ENCODE measurements around the gene PHACTR2.

PHACTR2 gene

DNA sequence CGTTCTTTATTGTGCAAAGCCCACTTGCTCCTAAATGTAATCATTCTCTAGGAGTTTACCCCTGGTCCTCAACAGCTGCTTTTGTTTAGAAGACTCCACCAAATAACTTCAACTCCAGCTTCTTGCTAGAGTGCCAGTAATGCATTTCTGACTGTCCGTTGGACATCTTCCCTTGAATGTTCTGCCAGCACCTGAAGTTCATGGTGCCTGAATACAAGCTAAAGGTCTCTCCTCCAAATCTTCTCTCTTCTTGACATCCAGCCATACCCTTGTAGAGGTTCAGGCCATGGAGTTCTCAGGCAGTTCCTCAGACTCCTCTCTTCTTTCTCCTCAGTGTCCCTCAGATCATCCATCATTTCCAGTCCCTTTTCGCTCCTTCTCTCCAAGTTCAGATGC, 21.7 kb downstream of the PHACTR2 start:
- WGBS (ENCODE audit: extremely low coverage, insufficient coverage, low lambda C conversion rate): no CpG with 5 or more reads among the region's 3 CpGs
- Histone ChIP-seq H3K4me3 (ENCODE audit: low read length) (no peak overlapping the region), H3K4me1 (ENCODE audit: control insufficient read depth, low read depth, low read length) (peaks cover 2% of the 10 kb centered on the region), H3K18ac (ENCODE audit: low read length) (no peak overlapping the region), H2BK120ac (ENCODE audit: low read depth, low read length) (no peak overlapping the region), H3K79me2 (ENCODE audit: control insufficient read depth, insufficient read depth, low read length) (peaks cover 24% of the 10 kb centered on the region), H3K4ac (ENCODE audit: low read depth, low read length) (no peak overlapping the region), H3K27ac (ENCODE audit: low read depth, low read length) (no peak overlapping the region), H3K9ac (ENCODE audit: low read length) (no peak overlapping the region), H3K23ac (ENCODE audit: low read length) (no peak overlapping the region), H2BK5ac (ENCODE audit: low read length) (no peak overlapping the region), H4K8ac (ENCODE audit: low read depth, low read length) (no peak overlapping the region), H3K36me3 (ENCODE audit: control insufficient read depth, insufficient read depth, low read length) (no peaks in the 10 kb centered on the region), H3K4me2 (ENCODE audit: low read length) (no peak overlapping the region), H3K56ac (ENCODE audit: low read length) (no peak overlapping the region), H3K79me1 (ENCODE audit: low read length) (peaks cover 18% of the 10 kb centered on the region), H3K27me3 (ENCODE audit: insufficient read depth, low read length, poor library complexity) (no peaks in the 10 kb centered on the region), H2BK15ac (replicated peaks; ENCODE audit: low read depth) (no peak overlapping the region), H4K5ac (ENCODE audit: low read length) (no peak overlapping the region), H2AK5ac (ENCODE audit: low read length) (no peak overlapping the region)
- DNase-seq: no peak

DNA sequence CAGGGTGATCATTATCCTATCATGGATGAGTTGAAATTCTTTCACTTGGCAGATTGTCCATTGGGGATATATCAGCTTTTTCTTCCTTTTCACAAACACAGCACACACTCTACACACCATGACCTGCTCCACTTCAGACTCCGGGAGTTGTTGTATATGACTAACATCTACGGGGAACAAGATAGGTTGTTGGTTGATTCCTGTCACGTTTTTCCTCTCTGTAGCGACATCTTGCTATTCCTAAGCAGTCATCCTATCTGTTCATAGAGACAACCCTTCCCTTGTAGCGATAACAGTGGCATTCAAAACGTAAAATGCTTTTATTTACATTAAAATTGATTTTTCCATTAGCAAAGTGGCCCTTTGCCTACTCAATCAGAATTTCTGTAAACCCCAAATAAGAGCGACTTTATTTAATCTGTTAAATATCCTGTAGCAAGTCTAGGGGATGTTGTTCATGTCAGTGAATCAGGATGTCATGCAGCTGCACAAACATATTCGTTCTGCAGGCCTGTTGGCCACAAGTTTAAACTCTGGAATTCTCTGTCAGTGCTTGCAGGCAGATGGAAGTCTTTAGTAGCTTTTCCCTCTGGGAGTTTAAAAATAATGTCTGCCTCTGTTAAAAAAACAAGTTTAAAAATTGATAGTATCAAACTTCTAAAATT, 23.1 kb downstream of the PHACTR2 start:
- H3K4ac ChIP-seq (ENCODE audit: low read depth, low read length): no peak overlapping the region
- no peak overlapping the region for H3K27ac ChIP-seq (ENCODE audit: low read depth, low read length)
- H3K4me1 ChIP-seq (ENCODE audit: control insufficient read depth, low read depth, low read length): no peaks in the 10 kb centered on the region
- no peak overlapping the region for H3K4me2 ChIP-seq (ENCODE audit: low read length)
- no peak overlapping the region for H2BK15ac ChIP-seq (replicated peaks; ENCODE audit: low read depth)
- H4K8ac ChIP-seq (ENCODE audit: low read depth, low read length): no peak overlapping the region
- H4K5ac ChIP-seq (ENCODE audit: low read length): no peak overlapping the region
- no peak overlapping the region for H3K23ac ChIP-seq (ENCODE audit: low read length)
- H2BK5ac ChIP-seq (ENCODE audit: low read length): no peak overlapping the region
- H3K27me3 ChIP-seq (ENCODE audit: insufficient read depth, low read length, poor library complexity): no peaks in the 10 kb centered on the region
- H3K4me3 ChIP-seq (ENCODE audit: low read length): no peak overlapping the region
- peaks cover 21% of the 10 kb centered on the region for H3K79me2 ChIP-seq (ENCODE audit: control insufficient read depth, insufficient read depth, low read length)
- H3K56ac ChIP-seq (ENCODE audit: low read length): no peak overlapping the region
- H2AK5ac ChIP-seq (ENCODE audit: low read length): no peak overlapping the region
- no CpG with 5 or more reads among the region's 8 CpGs for WGBS (ENCODE audit: extremely low coverage, insufficient coverage, low lambda C conversion rate)
- no peaks in the 10 kb centered on the region for H3K36me3 ChIP-seq (ENCODE audit: control insufficient read depth, insufficient read depth, low read length)
- H3K79me1 ChIP-seq (ENCODE audit: low read length): peaks cover 16% of the 10 kb centered on the region
- no peak overlapping the region for H3K9ac ChIP-seq (ENCODE audit: low read length)
- no peak for DNase-seq
- H3K18ac ChIP-seq (ENCODE audit: low read length): no peak overlapping the region
- H2BK120ac ChIP-seq (ENCODE audit: low read depth, low read length): no peak overlapping the region

DNA sequence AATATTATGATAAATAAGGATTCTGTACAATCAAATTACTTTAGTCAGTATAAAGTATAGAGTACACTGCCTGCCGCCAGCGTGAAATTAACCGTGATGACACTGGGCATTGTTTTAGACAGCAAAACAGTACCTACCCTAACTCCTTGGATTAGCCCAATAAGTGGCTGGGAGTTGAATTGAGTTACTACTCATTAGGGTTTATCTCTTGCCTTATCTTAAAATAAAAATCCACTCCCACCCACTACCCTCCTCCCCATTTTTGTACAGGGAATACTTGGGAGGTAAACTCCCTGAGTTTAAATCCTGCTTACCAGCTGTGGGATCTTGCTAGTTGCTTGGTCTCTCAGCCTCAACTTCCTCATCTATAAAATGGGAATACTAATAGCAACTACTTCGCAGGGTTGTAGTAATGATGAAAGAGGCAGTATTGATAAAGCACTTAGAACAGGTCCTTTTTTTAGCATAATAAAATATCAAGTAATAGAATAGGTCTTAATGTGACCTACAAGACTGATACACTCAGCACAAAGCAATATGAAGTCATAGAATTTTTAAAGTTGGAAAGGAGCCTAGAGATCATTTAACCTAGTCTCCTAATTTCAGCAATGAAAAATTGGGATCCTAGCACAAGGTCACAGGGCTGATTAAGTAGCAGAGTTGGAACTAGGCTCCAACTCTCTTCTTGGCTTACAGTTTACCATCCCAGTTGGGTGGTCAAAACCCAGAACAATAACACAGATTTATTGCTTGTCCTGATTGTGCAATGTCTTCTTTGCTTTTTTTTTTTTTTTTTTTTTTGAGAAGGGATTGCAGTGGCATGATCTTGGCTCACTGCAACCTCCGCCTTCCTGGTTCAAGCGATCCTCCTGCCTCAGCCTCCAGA, 23.8 kb downstream of the PHACTR2 start:
- no peak overlapping the region for H3K4me3 ChIP-seq (ENCODE audit: low read length)
- H3K4me2 ChIP-seq (ENCODE audit: low read length): no peak overlapping the region
- no peak for DNase-seq
- no peak overlapping the region for H2AK5ac ChIP-seq (ENCODE audit: low read length)
- no peak overlapping the region for H3K23ac ChIP-seq (ENCODE audit: low read length)
- H3K4me1 ChIP-seq (ENCODE audit: control insufficient read depth, low read depth, low read length): no peaks in the 10 kb centered on the region
- H3K27ac ChIP-seq (ENCODE audit: low read depth, low read length): no peak overlapping the region
- no peak overlapping the region for H4K8ac ChIP-seq (ENCODE audit: low read depth, low read length)
- no peaks in the 10 kb centered on the region for H3K27me3 ChIP-seq (ENCODE audit: insufficient read depth, low read length, poor library complexity)
- WGBS (ENCODE audit: extremely low coverage, insufficient coverage, low lambda C conversion rate): no CpG with 5 or more reads among the region's 6 CpGs
- peaks cover 23% of the 10 kb centered on the region for H3K79me1 ChIP-seq (ENCODE audit: low read length)
- no peaks in the 10 kb centered on the region for H3K36me3 ChIP-seq (ENCODE audit: control insufficient read depth, insufficient read depth, low read length)
- no peak overlapping the region for H3K18ac ChIP-seq (ENCODE audit: low read length)
- H2BK5ac ChIP-seq (ENCODE audit: low read length): no peak overlapping the region
- no peak overlapping the region for H3K56ac ChIP-seq (ENCODE audit: low read length)
- H3K4ac ChIP-seq (ENCODE audit: low read depth, low read length): no peak overlapping the region
- H3K79me2 ChIP-seq (ENCODE audit: control insufficient read depth, insufficient read depth, low read length): peaks cover 25% of the 10 kb centered on the region
- H3K9ac ChIP-seq (ENCODE audit: low read length): no peak overlapping the region
- no peak overlapping the region for H4K5ac ChIP-seq (ENCODE audit: low read length)
- H2BK15ac ChIP-seq (replicated peaks; ENCODE audit: low read depth): no peak overlapping the region
- no peak overlapping the region for H2BK120ac ChIP-seq (ENCODE audit: low read depth, low read length)

DNA sequence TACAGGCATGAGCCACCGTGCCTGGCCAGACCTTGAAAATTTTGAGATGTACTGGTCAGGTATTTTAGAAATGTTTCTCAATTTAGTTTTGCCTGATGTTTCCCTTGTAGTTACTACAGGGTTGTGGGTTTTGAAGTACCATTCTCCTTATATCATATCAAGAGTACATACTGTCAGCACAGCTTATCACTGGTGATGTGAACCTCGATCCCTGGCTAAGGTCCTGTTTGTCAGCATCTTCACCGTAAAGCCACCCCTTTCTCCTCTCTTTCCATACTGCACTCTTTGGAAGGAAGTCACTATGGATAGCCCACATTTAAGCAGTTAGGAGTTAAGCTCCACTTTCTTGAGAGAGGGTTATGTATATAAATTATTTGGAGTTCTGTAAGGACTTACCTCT, 27.8 kb downstream of the PHACTR2 start:
- Histone ChIP-seq H4K5ac (ENCODE audit: low read length) (no peak overlapping the region), H2BK5ac (ENCODE audit: low read length) (no peak overlapping the region), H4K8ac (ENCODE audit: low read depth, low read length) (no peak overlapping the region), H3K4me2 (ENCODE audit: low read length) (no peak overlapping the region), H3K79me1 (ENCODE audit: low read length) (peaks cover 27% of the 10 kb centered on the region), H3K4ac (ENCODE audit: low read depth, low read length) (no peak overlapping the region), H3K27ac (ENCODE audit: low read depth, low read length) (no peak overlapping the region), H3K36me3 (ENCODE audit: control insufficient read depth, insufficient read depth, low read length) (no peaks in the 10 kb centered on the region), H3K56ac (ENCODE audit: low read length) (no peak overlapping the region), H3K4me1 (ENCODE audit: control insufficient read depth, low read depth, low read length) (no peaks in the 10 kb centered on the region), H3K18ac (ENCODE audit: low read length) (no peak overlapping the region), H3K9ac (ENCODE audit: low read length) (no peak overlapping the region), H3K79me2 (ENCODE audit: control insufficient read depth, insufficient read depth, low read length) (peaks cover 29% of the 10 kb centered on the region), H3K23ac (ENCODE audit: low read length) (no peak overlapping the region), H3K27me3 (ENCODE audit: insufficient read depth, low read length, poor library complexity) (no peaks in the 10 kb centered on the region), H2BK120ac (ENCODE audit: low read depth, low read length) (no peak overlapping the region), H3K4me3 (ENCODE audit: low read length) (no peak overlapping the region), H2AK5ac (ENCODE audit: low read length) (no peak overlapping the region), H2BK15ac (replicated peaks; ENCODE audit: low read depth) (no peak overlapping the region)
- no peak for DNase-seq
- WGBS (ENCODE audit: extremely low coverage, insufficient coverage, low lambda C conversion rate): no CpG with 5 or more reads among the region's 3 CpGs

DNA sequence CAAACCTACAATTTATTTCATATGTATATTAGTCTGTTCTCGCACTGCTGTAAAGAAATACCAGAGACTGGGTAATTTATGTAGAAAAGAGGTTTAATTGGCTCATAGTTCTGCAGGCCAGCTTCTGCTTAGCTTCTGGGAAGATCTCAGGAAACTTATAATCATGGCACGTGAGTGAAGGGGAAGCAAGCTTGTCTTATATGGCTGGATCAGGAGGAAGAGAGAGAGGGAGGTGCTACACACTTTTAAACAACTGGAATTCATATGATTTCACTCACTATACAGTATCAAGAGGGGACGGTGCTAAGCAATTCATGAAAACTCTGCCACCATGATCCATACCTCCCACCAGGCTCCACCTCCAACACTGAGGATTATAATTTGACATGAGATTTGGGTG, 29.9 kb downstream of the PHACTR2 start:
- Histone ChIP-seq H3K4me1 (ENCODE audit: control insufficient read depth, low read depth, low read length) (no peaks in the 10 kb centered on the region), H4K5ac (ENCODE audit: low read length) (no peak overlapping the region), H2AK5ac (ENCODE audit: low read length) (no peak overlapping the region), H3K4me2 (ENCODE audit: low read length) (no peak overlapping the region), H2BK5ac (ENCODE audit: low read length) (no peak overlapping the region), H3K36me3 (ENCODE audit: control insufficient read depth, insufficient read depth, low read length) (no peaks in the 10 kb centered on the region), H3K4me3 (ENCODE audit: low read length) (no peak overlapping the region), H3K79me2 (ENCODE audit: control insufficient read depth, insufficient read depth, low read length) (peaks cover 27% of the 10 kb centered on the region), H3K18ac (ENCODE audit: low read length) (no peak overlapping the region), H3K23ac (ENCODE audit: low read length) (no peak overlapping the region), H2BK15ac (replicated peaks; ENCODE audit: low read depth) (no peak overlapping the region), H3K9ac (ENCODE audit: low read length) (no peak overlapping the region), H3K27ac (ENCODE audit: low read depth, low read length) (no peak overlapping the region), H3K27me3 (ENCODE audit: insufficient read depth, low read length, poor library complexity) (no peaks in the 10 kb centered on the region), H4K8ac (ENCODE audit: low read depth, low read length) (no peak overlapping the region), H3K79me1 (ENCODE audit: low read length) (peaks cover 26% of the 10 kb centered on the region), H2BK120ac (ENCODE audit: low read depth, low read length) (no peak overlapping the region), H3K4ac (ENCODE audit: low read depth, low read length) (no peak overlapping the region), H3K56ac (ENCODE audit: low read length) (no peak overlapping the region)
- no CpG with 5 or more reads among the region's 3 CpGs for WGBS (ENCODE audit: extremely low coverage, insufficient coverage, low lambda C conversion rate)
- DNase-seq: no peak

Data from mesendoderm (in vitro differentiated cells).